ENCODE measurements around the gene LHX4.

LHX4 gene

GRCh38 chr1:180256341-180257027 lies 26.4 kb downstream of the LHX4 start:
- Histone ChIP-seq H2AFZ (ENCODE audit: insufficient read depth, low read length, poor library complexity) (no peak overlapping the region), H3K9ac (ENCODE audit: low read length) (no peak overlapping the region)
- no CpG with 5 or more reads among the region's 15 CpGs for WGBS (ENCODE audit: extremely low coverage, insufficient coverage, insufficient read length)

GRCh38 chr1:180257028-180257386 lies 26.9 kb downstream of the LHX4 start:
- Histone ChIP-seq H2BK12ac (ENCODE audit: low read length) (no peak overlapping the region), H3K79me2 (ENCODE audit: control insufficient read depth, insufficient read depth, low read length, poor library complexity) (no peaks in the 10 kb centered on the region), H4K12ac (ENCODE audit: low read depth, low read length) (no peak overlapping the region), H3K4ac (ENCODE audit: low read depth, low read length) (no peak overlapping the region), H2AK5ac (ENCODE audit: low read length) (no peak overlapping the region), H4K8ac (ENCODE audit: low read depth, low read length) (no peak overlapping the region), H3K9me3 (ENCODE audit: insufficient read depth, low read depth, low read length) (peaks cover 1% of the 10 kb centered on the region), H3K18ac (ENCODE audit: low read length) (no peak overlapping the region), H3K4me3 (ENCODE audit: low read depth, low read length) (no peak overlapping the region), H3K9ac (ENCODE audit: low read length) (no peak overlapping the region), H3K27me3 (ENCODE audit: insufficient read depth, low read length) (no peaks in the 10 kb centered on the region), H3K27ac (ENCODE audit: low read depth, low read length) (no peak overlapping the region), H2BK5ac (ENCODE audit: low read depth, low read length, poor library complexity) (no peak overlapping the region), H3K79me1 (ENCODE audit: low read length) (no peaks in the 10 kb centered on the region), H3K36me3 (ENCODE audit: control insufficient read depth in 1 of 2, insufficient read depth in 2 of 2, low read length in 2 of 2) (no peaks in the 10 kb centered on the region), H3K14ac (ENCODE audit: low read length) (no peak overlapping the region), H3K23ac (ENCODE audit: low read length) (no peak overlapping the region), H2BK120ac (ENCODE audit: insufficient read depth, low read length, poor library complexity) (no peak overlapping the region), H3K4me1 (ENCODE audit: control insufficient read depth in 1 of 2, insufficient read depth in 2 of 2, low read length in 2 of 2) (no peaks in the 10 kb centered on the region), H4K91ac (ENCODE audit: low read depth, low read length) (no peak overlapping the region), H2AFZ (ENCODE audit: insufficient read depth, low read length, poor library complexity) (no peak overlapping the region), H3K4me2 (ENCODE audit: low read length) (no peak overlapping the region)
- no peak for DNase-seq
- no CpG with 5 or more reads among the region's 5 CpGs for WGBS (ENCODE audit: extremely low coverage, insufficient coverage, insufficient read length)

More at GRCh38 chr1:180256341-180257027, 26.4 kb downstream of the LHX4 start:
- Histone ChIP-seq H3K36me3 (ENCODE audit: control insufficient read depth in 1 of 2, insufficient read depth in 2 of 2, low read length in 2 of 2) (no peaks in the 10 kb centered on the region), H3K18ac (ENCODE audit: low read length) (no peak overlapping the region), H3K79me1 (ENCODE audit: low read length) (no peaks in the 10 kb centered on the region), H3K9me3 (ENCODE audit: insufficient read depth, low read depth, low read length) (peaks cover 1% of the 10 kb centered on the region), H4K91ac (ENCODE audit: low read depth, low read length) (no peak overlapping the region), H3K79me2 (ENCODE audit: control insufficient read depth, insufficient read depth, low read length, poor library complexity) (no peaks in the 10 kb centered on the region), H3K23ac (ENCODE audit: low read length) (no peak overlapping the region), H2BK120ac (ENCODE audit: insufficient read depth, low read length, poor library complexity) (no peak overlapping the region), H3K14ac (ENCODE audit: low read length) (no peak overlapping the region), H4K12ac (ENCODE audit: low read depth, low read length) (no peak overlapping the region), H3K4me3 (ENCODE audit: low read depth, low read length) (no peak overlapping the region), H2BK12ac (ENCODE audit: low read length) (no peak overlapping the region), H3K27me3 (ENCODE audit: insufficient read depth, low read length) (no peaks in the 10 kb centered on the region), H3K27ac (ENCODE audit: low read depth, low read length) (no peak overlapping the region), H3K4me1 (ENCODE audit: control insufficient read depth in 1 of 2, insufficient read depth in 2 of 2, low read length in 2 of 2) (no peaks in the 10 kb centered on the region), H3K4ac (ENCODE audit: low read depth, low read length) (no peak overlapping the region), H2BK5ac (ENCODE audit: low read depth, low read length, poor library complexity) (no peak overlapping the region), H3K4me2 (ENCODE audit: low read length) (no peak overlapping the region), H2AK5ac (ENCODE audit: low read length) (no peak overlapping the region), H4K8ac (ENCODE audit: low read depth, low read length) (no peak overlapping the region)
- DNase-seq: no peak

GRCh38 chr1:180257486-180257885 lies 27.4 kb downstream of the LHX4 start:
- Histone ChIP-seq H4K12ac (ENCODE audit: low read depth, low read length) (no peak overlapping the region), H2AFZ (ENCODE audit: insufficient read depth, low read length, poor library complexity) (no peak overlapping the region), H2BK5ac (ENCODE audit: low read depth, low read length, poor library complexity) (no peak overlapping the region), H3K4me1 (ENCODE audit: control insufficient read depth in 1 of 2, insufficient read depth in 2 of 2, low read length in 2 of 2) (no peaks in the 10 kb centered on the region), H3K9ac (ENCODE audit: low read length) (no peak overlapping the region), H4K91ac (ENCODE audit: low read depth, low read length) (no peak overlapping the region), H3K4me3 (ENCODE audit: low read depth, low read length) (no peak overlapping the region), H3K27me3 (ENCODE audit: insufficient read depth, low read length) (no peaks in the 10 kb centered on the region), H3K9me3 (ENCODE audit: insufficient read depth, low read depth, low read length) (peaks cover 1% of the 10 kb centered on the region), H3K23ac (ENCODE audit: low read length) (no peak overlapping the region), H3K79me2 (ENCODE audit: control insufficient read depth, insufficient read depth, low read length, poor library complexity) (no peaks in the 10 kb centered on the region), H4K8ac (ENCODE audit: low read depth, low read length) (no peak overlapping the region), H3K14ac (ENCODE audit: low read length) (no peak overlapping the region), H3K4me2 (ENCODE audit: low read length) (no peak overlapping the region), H3K36me3 (ENCODE audit: control insufficient read depth in 1 of 2, insufficient read depth in 2 of 2, low read length in 2 of 2) (no peaks in the 10 kb centered on the region), H3K27ac (ENCODE audit: low read depth, low read length) (no peak overlapping the region), H3K79me1 (ENCODE audit: low read length) (no peaks in the 10 kb centered on the region), H3K4ac (ENCODE audit: low read depth, low read length) (no peak overlapping the region), H3K18ac (ENCODE audit: low read length) (no peak overlapping the region), H2AK5ac (ENCODE audit: low read length) (no peak overlapping the region), H2BK120ac (ENCODE audit: insufficient read depth, low read length, poor library complexity) (no peak overlapping the region), H2BK12ac (ENCODE audit: low read length) (no peak overlapping the region)
- WGBS (ENCODE audit: extremely low coverage, insufficient coverage, insufficient read length): no CpG with 5 or more reads among the region's 8 CpGs
- DNase-seq: no peak

GRCh38 chr1:180258290-180258689 lies 28.2 kb downstream of the LHX4 start:
- H3K18ac ChIP-seq (ENCODE audit: low read length): no peak overlapping the region
- no peak for DNase-seq
- no peak overlapping the region for H2BK12ac ChIP-seq (ENCODE audit: low read length)
- no peak overlapping the region for H2AFZ ChIP-seq (ENCODE audit: insufficient read depth, low read length, poor library complexity)
- H3K23ac ChIP-seq (ENCODE audit: low read length): no peak overlapping the region
- H3K36me3 ChIP-seq (ENCODE audit: control insufficient read depth in 1 of 2, insufficient read depth in 2 of 2, low read length in 2 of 2): no peaks in the 10 kb centered on the region
- no peaks in the 10 kb centered on the region for H3K79me1 ChIP-seq (ENCODE audit: low read length)
- no peaks in the 10 kb centered on the region for H3K4me1 ChIP-seq (ENCODE audit: control insufficient read depth in 1 of 2, insufficient read depth in 2 of 2, low read length in 2 of 2)
- H4K8ac ChIP-seq (ENCODE audit: low read depth, low read length): no peak overlapping the region
- no peak overlapping the region for H4K12ac ChIP-seq (ENCODE audit: low read depth, low read length)
- H3K14ac ChIP-seq (ENCODE audit: low read length): no peak overlapping the region
- no peak overlapping the region for H3K4ac ChIP-seq (ENCODE audit: low read depth, low read length)
- no peaks in the 10 kb centered on the region for H3K79me2 ChIP-seq (ENCODE audit: control insufficient read depth, insufficient read depth, low read length, poor library complexity)
- H2BK120ac ChIP-seq (ENCODE audit: insufficient read depth, low read length, poor library complexity): no peak overlapping the region
- H3K27ac ChIP-seq (ENCODE audit: low read depth, low read length): no peak overlapping the region
- H2AK5ac ChIP-seq (ENCODE audit: low read length): no peak overlapping the region
- H3K9me3 ChIP-seq (ENCODE audit: insufficient read depth, low read depth, low read length): peaks cover 1% of the 10 kb centered on the region
- no peak overlapping the region for H4K91ac ChIP-seq (ENCODE audit: low read depth, low read length)
- H2BK5ac ChIP-seq (ENCODE audit: low read depth, low read length, poor library complexity): no peak overlapping the region
- WGBS (ENCODE audit: extremely low coverage, insufficient coverage, insufficient read length): no CpG with 5 or more reads among the region's 12 CpGs
- H3K27me3 ChIP-seq (ENCODE audit: insufficient read depth, low read length): no peaks in the 10 kb centered on the region
- H3K4me2 ChIP-seq (ENCODE audit: low read length): no peak overlapping the region
- H3K9ac ChIP-seq (ENCODE audit: low read length): no peak overlapping the region
- no peak overlapping the region for H3K4me3 ChIP-seq (ENCODE audit: low read depth, low read length)
